Thoracic aorta (tissue), 2 donors: ENCODE results near the gene RAB40C. TPM values are rescaled to one million over a fixed set of nuclear protein-coding genes. Genes with fewer than 3 reads are reported as not detected.

ENCODE experiments used
- ATAC-seq: fragments of 150-250 bp; one replicate; pipeline ENCODE4 v1.8.0; 2017; ENCODE audit warnings: low read depth; ENCODE audit not compliant: insufficient number of reproducible peaks, low FRiP score
- DNase-seq: peaks from one replicate; pipeline ENCODE4 v3.0.0-alpha.2; 2020; ENCODE audit warnings: low spot score
- H3K27ac ChIP-seq, 2 donors: fragments of 200-600 bp; sonication (generic); 1 replicate in 1 of 2; 2 replicates in 1 of 2; pipeline ENCODE4 v1.5.1; 2016; ENCODE audit warnings: mild to moderate bottlenecking in 2 of 2, moderate library complexity in 2 of 2
- H3K27me3 ChIP-seq: fragments of 200-600 bp; sonication (generic); replicated peaks from 2 replicates; pipeline ENCODE4 v1.6.0; 2016; ENCODE audit warnings: mild to moderate bottlenecking; ENCODE audit not compliant: insufficient read depth
- H3K36me3 ChIP-seq: fragments of 200-600 bp; sonication (generic); one replicate; pipeline ENCODE4 v1.5.1; 2016
- H3K4me1 ChIP-seq, 2 donors: fragments of 200-600 bp; sonication (generic); 1 replicate in 1 of 2; 2 replicates in 1 of 2; pipeline versions ENCODE4 v1.5.1 to v1.6.0; 2016; ENCODE audit warnings: low read depth in 2 of 2, mild to moderate bottlenecking in 1 of 2; ENCODE audit not compliant: control insufficient read depth in 1 of 2
- H3K4me3 ChIP-seq: fragments of 200-600 bp; sonication (generic); 2 replicates; pipeline ENCODE4 v1.5.1; 2016; ENCODE audit warnings: mild to moderate bottlenecking
- H3K9me3 ChIP-seq: fragments of 200-600 bp; sonication (generic); 2 replicates; pipeline ENCODE4 v1.5.1; 2016
- total RNA-seq, 2 donors: library from RNA; depleted of rRNA; stranded (reverse); fragments of >200 nt; gene quantifications; one replicate each; pipeline versions ENCODE4 v1.1.0 to v1.2.3, GENCODE V29; 2016
- TF ChIP-seq, protein P1 (sequence below): fragments of 200-600 bp; sonication (generic); IDR thresholded peaks from one replicate; pipeline ENCODE4 v1.5.1; 2019; ENCODE audit warnings: antibody characterized with exemption

RAB40C gene
- total RNA-seq, 2 donors from 2014 or later: 19.0 to 25.9 TPM

- Histone ChIP-seq H3K4me1 (peaks cover 11 to 31% of the 10 kb centered on the region in 2 donors), H3K4me3 (peak overlapping the region; percentile 84), H3K36me3 (no peaks in the 10 kb centered on the region), H3K27me3 (no peaks in the 10 kb centered on the region), H3K9me3 (no peaks in the 10 kb centered on the region), H3K27ac (peak overlapping the region; percentile 49 to 93)
- TF ChIP-seq, protein P1, sequence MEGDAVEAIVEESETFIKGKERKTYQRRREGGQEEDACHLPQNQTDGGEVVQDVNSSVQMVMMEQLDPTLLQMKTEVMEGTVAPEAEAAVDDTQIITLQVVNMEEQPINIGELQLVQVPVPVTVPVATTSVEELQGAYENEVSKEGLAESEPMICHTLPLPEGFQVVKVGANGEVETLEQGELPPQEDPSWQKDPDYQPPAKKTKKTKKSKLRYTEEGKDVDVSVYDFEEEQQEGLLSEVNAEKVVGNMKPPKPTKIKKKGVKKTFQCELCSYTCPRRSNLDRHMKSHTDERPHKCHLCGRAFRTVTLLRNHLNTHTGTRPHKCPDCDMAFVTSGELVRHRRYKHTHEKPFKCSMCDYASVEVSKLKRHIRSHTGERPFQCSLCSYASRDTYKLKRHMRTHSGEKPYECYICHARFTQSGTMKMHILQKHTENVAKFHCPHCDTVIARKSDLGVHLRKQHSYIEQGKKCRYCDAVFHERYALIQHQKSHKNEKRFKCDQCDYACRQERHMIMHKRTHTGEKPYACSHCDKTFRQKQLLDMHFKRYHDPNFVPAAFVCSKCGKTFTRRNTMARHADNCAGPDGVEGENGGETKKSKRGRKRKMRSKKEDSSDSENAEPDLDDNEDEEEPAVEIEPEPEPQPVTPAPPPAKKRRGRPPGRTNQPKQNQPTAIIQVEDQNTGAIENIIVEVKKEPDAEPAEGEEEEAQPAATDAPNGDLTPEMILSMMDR: no peak
- peak; percentile 74 for ATAC-seq
- DNase-seq: peak; percentile 60
Measured at GRCh38 chr16:637081-638018, 47.5 kb downstream of the RAB40C start.

DNA sequence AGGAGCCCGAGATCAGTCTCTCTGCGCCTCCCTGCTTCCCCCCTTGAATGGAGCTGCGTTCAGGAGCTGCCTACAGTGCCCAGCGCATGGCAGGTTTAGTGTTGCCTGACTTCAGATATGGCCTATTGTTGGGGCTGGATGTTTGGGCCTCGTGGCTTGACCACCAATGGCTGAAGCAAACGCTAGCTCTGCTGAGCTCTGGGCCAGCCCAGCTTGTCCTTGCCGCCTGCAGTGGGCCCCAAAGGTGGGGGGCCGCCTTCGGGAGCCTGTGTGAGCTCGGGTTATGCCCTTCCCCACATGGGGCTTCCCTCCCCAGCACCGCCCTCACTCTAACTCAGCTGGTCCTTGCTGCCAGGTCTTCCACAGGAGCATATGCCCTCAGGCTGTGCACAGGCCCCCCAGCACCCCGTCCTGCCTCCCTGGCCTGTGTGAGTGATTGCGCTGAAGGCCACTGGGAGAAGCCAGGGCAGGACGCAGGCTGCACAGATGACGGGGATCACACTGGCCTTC lies 48.2 kb downstream of the RAB40C start:
- no peaks in the 10 kb centered on the region for H3K36me3 ChIP-seq
- peak overlapping the region in 1 of 2 donors; percentile 49 for H3K27ac ChIP-seq
- H3K4me1 ChIP-seq: peaks cover 19 to 39% of the 10 kb centered on the region in 2 donors
- no peaks in the 10 kb centered on the region for H3K9me3 ChIP-seq
- no peak for ATAC-seq
- H3K4me3 ChIP-seq: no peak overlapping the region
- TF ChIP-seq, protein P1: no peak
- no peak for DNase-seq
- no peaks in the 10 kb centered on the region for H3K27me3 ChIP-seq

- ATAC-seq (no peak), DNase-seq (no peak)
- Histone ChIP-seq H3K4me1 (peaks cover 20 to 41% of the 10 kb centered on the region in 2 donors), H3K36me3 (no peaks in the 10 kb centered on the region), H3K27me3 (no peaks in the 10 kb centered on the region), H3K4me3 (no peak overlapping the region), H3K27ac (no peak overlapping the region), H3K9me3 (no peaks in the 10 kb centered on the region)
- TF ChIP-seq, protein P1: no peak
Measured at GRCh38 chr16:638836-639235, 49.0 kb downstream of the RAB40C start.

DNA sequence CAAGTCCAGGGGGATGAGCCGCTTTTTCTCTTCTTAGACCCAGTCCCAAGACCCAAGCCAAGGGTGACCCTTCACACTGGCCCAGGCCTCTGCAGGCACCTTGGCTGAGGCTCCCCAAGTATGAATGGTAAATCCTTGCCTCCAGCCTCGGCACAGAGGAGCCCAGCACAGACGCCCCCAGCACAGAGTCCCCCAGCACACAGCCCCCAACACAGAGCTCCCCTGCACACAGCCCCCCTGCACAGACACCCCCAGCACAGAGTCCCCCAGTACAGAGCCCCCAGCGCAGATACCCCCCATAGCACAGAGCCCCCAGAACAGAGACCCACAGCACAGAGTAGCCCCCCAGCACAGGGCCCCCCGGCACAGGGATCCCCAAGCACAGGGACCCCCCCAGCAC lies 50.7 kb downstream of the RAB40C start:
- ATAC-seq (no peak), DNase-seq (no peak)
- Histone ChIP-seq H3K27me3 (no peaks in the 10 kb centered on the region), H3K4me1 (peaks cover 11 to 28% of the 10 kb centered on the region in 2 donors), H3K9me3 (no peaks in the 10 kb centered on the region), H3K4me3 (no peak overlapping the region), H3K36me3 (no peaks in the 10 kb centered on the region), H3K27ac (peak overlapping the region in 1 of 2 donors; percentile 52)
- TF ChIP-seq, protein P1: no peak

DNA sequence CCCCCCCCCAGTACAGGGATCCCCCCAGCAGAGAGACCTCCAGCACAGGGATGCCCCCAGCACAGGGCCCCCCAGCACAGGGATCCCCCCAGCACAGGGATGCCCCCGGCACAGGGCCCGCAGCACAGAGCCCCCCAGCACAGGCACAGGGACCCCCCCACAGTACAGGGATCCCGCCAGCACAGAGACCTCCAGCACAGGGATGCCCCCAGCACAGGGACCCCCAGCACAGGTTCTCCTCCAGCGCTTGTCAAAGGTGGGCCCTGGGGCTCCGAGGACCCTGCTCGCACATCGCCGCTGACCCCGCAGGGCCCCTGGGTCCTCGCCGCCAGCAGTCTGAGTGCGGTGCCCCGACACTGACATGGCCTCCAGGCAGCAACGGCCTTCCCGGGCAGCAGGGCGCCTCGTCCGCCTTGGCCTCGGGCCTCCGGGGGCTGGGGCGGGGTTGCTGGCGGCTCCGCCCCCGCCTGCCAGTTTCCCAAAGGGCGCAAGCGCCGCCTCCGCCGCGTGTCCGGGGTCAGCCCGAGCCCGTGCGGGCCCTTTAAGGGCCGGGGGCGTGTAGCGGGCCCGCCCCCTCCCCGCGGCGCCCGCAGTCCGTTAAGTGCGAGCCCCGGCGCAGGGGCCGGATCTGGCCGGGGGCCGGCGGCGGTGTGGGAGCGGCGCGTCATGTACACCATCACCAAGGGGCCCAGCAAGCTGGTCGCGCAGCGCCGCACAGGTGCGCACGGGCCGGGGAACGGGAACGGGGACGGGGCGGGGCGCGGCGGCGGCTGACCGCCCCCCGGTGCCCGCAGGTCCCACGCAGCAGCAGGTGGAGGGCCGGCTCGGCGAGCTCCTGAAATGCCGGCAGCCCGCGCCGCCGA lies 51.7 kb downstream of the RAB40C start, which contains the start of gene MCRIP2:
Gene MCRIP2, plus strand, starts transcription at position 503 of the 863 bp plus-strand sequence. Its CDS starts 164 bp downstream, at position 667.
- peak within 1 kb of the TSS; percentile 52 to 60 for H3K27ac ChIP-seq
- TF ChIP-seq, protein P1: no peak
- no peaks in the 10 kb centered on the region for H3K27me3 ChIP-seq
- H3K4me3 ChIP-seq: peak within 1 kb of the TSS; percentile 88
- H3K9me3 ChIP-seq: no peaks in the 10 kb centered on the region
- no peak for ATAC-seq
- H3K36me3 ChIP-seq: no peaks in the 10 kb centered on the region
- no peak for DNase-seq
- peaks cover 10 to 26% of the 10 kb centered on the region in 2 donors for H3K4me1 ChIP-seq
